PFSK-1 (cell line): ENCODE results near the gene STAC3.
A peak's percentile ranks its signal among the peaks of the same experiment; 100 is the strongest.

Experiments
- FOXP2 ChIP-seq: optimal IDR thresholded peaks from 2 replicates; pipeline ENCODE3; 2011; ENCODE audit warnings: borderline replicate concordance, control low read depth, inconsistent platforms; ENCODE audit not compliant: insufficient read depth; ENCODE audit errors: extremely low read length, extremely low read depth
- POLR2AphosphoS5 ChIP-seq: IDR thresholded peaks from 2 replicates; pipeline ENCODE4 v1.6.1; 2012; ENCODE audit warnings: low read depth, mild to moderate bottlenecking, control low read depth, low read length, moderate library complexity
- REST ChIP-seq, 2 experiments: IDR thresholded peaks; 2 replicates each; pipeline versions ENCODE4 v1.6.1 to v1.8.0; 2011 to 2012; ENCODE audit warnings: low read depth in 2 of 2, low read length in 2 of 2, control low read depth in 1 of 2, inconsistent platforms in 1 of 2, mild to moderate bottlenecking in 1 of 2, moderate library complexity in 1 of 2; ENCODE audit not compliant: insufficient read depth in 1 of 2
- SIN3A ChIP-seq: IDR thresholded peaks from 2 replicates; pipeline ENCODE4 v1.6.1; 2012; ENCODE audit warnings: mild to moderate bottlenecking, low read length, moderate library complexity, borderline replicate concordance; ENCODE audit not compliant: insufficient read depth
- TAF1 ChIP-seq: IDR thresholded peaks from 2 replicates; pipeline ENCODE4 v1.6.1; 2012; ENCODE audit warnings: low read length, control low read depth, borderline replicate concordance; ENCODE audit not compliant: insufficient read depth

STAC3 gene

GRCh38 chr12:57278465-57279381 is 27.7 kb upstream of the STAC3 start:
- no peak for TF ChIP-seq FOXP2
- TF ChIP-seq SIN3A, result no peak
- TF ChIP-seq TAF1, result no peak
- no peak for TF ChIP-seq POLR2AphosphoS5
- no peak for TF ChIP-seq REST (IDR thresholded peaks at IDR 0.05; ENCODE audit: insufficient read depth in 1 of 2, low read depth in 2 of 2, low read length in 2 of 2)

- TF ChIP-seq SIN3A, result no peak
- TF ChIP-seq REST (IDR thresholded peaks at IDR 0.05; ENCODE audit: insufficient read depth in 1 of 2, low read depth in 2 of 2, low read length in 2 of 2), result no peak
- no peak for TF ChIP-seq POLR2AphosphoS5
- no peak for TF ChIP-seq TAF1
- no peak for TF ChIP-seq FOXP2
Measured at GRCh38 chr12:57276935-57277563, 26.1 kb upstream of the STAC3 start.

DNA sequence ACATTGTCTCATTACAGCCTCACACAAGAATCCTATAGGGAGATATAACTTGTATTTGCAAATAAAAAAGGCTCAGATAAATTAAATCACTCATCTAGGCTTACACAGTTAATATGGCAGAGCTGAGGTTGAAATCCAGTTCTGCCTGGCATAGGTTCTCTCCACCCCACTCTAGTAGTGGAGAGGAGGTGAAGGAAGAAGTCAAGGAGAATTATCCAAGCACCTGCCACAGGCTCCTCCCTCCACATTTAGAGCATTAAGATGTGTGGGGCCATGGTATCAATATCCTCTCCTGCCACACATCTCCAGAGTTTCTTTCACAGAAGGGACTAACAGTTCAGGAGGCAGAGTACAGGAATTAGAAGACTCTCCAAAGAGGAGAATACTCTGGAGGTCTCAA is 22.5 kb upstream of the STAC3 start:
- TF ChIP-seq POLR2AphosphoS5 (no peak), TAF1 (no peak), FOXP2 (no peak), REST (IDR thresholded peaks at IDR 0.05; ENCODE audit: insufficient read depth in 1 of 2, low read depth in 2 of 2, low read length in 2 of 2) (no peak), SIN3A (no peak)

DNA sequence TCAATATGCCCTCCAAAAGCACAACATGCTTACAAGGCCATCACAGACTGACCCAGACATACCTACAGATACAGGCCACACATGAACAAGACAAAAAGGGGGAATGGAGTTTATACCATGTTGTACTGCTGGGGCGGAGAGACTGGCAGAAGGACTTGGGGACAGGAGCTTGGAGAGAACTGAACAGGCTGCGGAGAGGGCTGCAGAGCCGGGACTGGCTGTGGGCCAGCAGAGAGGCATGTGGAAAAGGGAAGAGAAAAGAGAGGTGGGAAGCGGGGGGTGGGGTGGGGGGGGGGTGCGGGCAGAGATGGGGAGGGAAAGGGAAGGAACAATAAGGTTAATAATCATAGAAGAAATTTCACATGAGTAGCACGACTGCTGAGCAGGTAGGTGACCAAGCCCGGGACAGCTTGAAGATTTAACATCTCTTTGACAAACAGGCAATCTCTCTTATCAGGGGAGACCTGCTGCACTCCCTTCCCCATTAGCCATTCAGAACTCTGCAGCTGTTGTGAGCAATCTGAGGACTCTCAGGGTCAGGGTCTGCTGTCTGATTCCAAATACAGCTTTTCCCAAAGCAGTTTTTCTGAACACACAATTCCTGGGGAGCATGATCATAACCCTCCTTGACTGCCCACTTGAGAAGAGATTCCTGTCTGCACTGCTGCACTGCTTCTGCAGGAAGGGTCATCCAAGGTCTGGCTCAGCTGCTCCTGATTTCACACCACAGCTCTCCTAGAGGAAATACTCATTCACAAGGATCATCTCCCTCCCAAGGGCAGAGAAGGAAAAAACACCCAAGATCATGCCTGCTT is 21.6 kb upstream of the STAC3 start:
- TF ChIP-seq FOXP2 (peak; percentile 9), TAF1 (no peak)

GRCh38 chr12:57270966-57271470 is 20.0 kb upstream of the STAC3 start:
- TF ChIP-seq REST (IDR thresholded peaks at IDR 0.05; ENCODE audit: insufficient read depth in 1 of 2, low read depth in 2 of 2, low read length in 2 of 2), result no peak
- no peak for TF ChIP-seq POLR2AphosphoS5
- TF ChIP-seq TAF1, result no peak
- TF ChIP-seq FOXP2, result no peak
- no peak for TF ChIP-seq SIN3A
